Upper lobe of right lung (tissue), 1 donor: ENCODE data around the gene IFNA2. TPM values are rescaled to one million over a fixed set of nuclear protein-coding genes. Genes with fewer than 3 reads are reported as not detected.

Experiments used
- ATAC-seq: fragments of 200-7000 bp; cut with Tn5 transposase; one replicate; pipeline ENCODE4 v1.9.1; 2020; ENCODE audit warnings: mild to moderate bottlenecking, moderate library complexity
- DNase-seq: peaks from one replicate; pipeline ENCODE4 v3.0.0-alpha.2; 2020
- H3K27ac ChIP-seq: fragments of 200-600 bp; one replicate; pipeline ENCODE4 v1.8.0; 2022
- H3K27me3 ChIP-seq: fragments of 200-600 bp; one replicate; pipeline ENCODE4 v1.8.0; 2022; ENCODE audit warnings: mild to moderate bottlenecking
- H3K36me3 ChIP-seq: fragments of 200-600 bp; one replicate; pipeline ENCODE4 v1.8.0; 2022
- H3K4me1 ChIP-seq: fragments of 200-600 bp; one replicate; pipeline ENCODE4 v1.8.0; 2022
- H3K4me3 ChIP-seq: fragments of 200-600 bp; one replicate; pipeline ENCODE4 v1.8.0; 2022; ENCODE audit warnings: mild to moderate bottlenecking
- H3K9me3 ChIP-seq: fragments of 200-600 bp; one replicate; pipeline ENCODE4 v1.8.0; 2022
- CTCF ChIP-seq: fragments of 200-600 bp; IDR thresholded peaks from one replicate; pipeline ENCODE4 v1.8.0; 2022; ENCODE audit warnings: antibody characterized with exemption
- intact Hi-C: fragments of 100-400 bp; cut with DNase I; formaldehyde crosslinking; loops from one replicate; pipeline ENCODE4 v1.11.0; 2022
- total RNA-seq: library from RNA; stranded (reverse); fragmentation: NEBNext Ultra II Directional; extraction: Animal tissue kit (Norgen Biotek cat#: 25700); gene quantifications from one replicate; pipeline ENCODE4 v1.2.1, GENCODE V29; 2021
- donor health status: DM: no; HTN: yes; CAD: no; lungs with severe emphysema.

IFNA2 gene
- total RNA-seq, 1 donor from 2014 or later = not detected

GRCh38 chr9:21408817-21409216, 23.6 kb upstream of the IFNA2 start, which contains the start of gene IFNA8:
IFNA8 (plus strand) TSS chr9:21409117; CDS start chr9:21409177, 60 bp downstream.
- intact Hi-C loops = no loop called here
- H3K9me3 ChIP-seq = no peaks in the 10 kb centered on the region
- no peak for TF ChIP-seq CTCF

GRCh38 chr9:21404146-21404545, 18.9 kb upstream of the IFNA2 start:
- H3K4me1 ChIP-seq = peaks cover 9% of the 10 kb centered on the region
- intact Hi-C loops = no loop called here
- DNase-seq (no peak), ATAC-seq (no peak)
- H3K9me3 ChIP-seq = no peaks in the 10 kb centered on the region
- H3K27me3 ChIP-seq = peaks cover 41% of the 10 kb centered on the region
- no peaks in the 10 kb centered on the region for H3K36me3 ChIP-seq
- no peak for TF ChIP-seq CTCF
- no peak overlapping the region for H3K4me3 ChIP-seq
- no peak overlapping the region for H3K27ac ChIP-seq

More at GRCh38 chr9:21408817-21409216, 23.6 kb upstream of the IFNA2 start, which contains the start of gene IFNA8:
- Histone ChIP-seq H3K4me1 (no peaks in the 10 kb centered on the region), H3K4me3 (no peak within 1 kb of the TSS), H3K27me3 (peaks cover 12% of the 10 kb centered on the region), H3K27ac (no peak within 1 kb of the TSS), H3K36me3 (no peaks in the 10 kb centered on the region)
- DNase-seq (no peak), ATAC-seq (no peak)

- H3K27me3 ChIP-seq = peaks cover 41% of the 10 kb centered on the region
These were observed 17.4 kb upstream of the IFNA2 start for GRCh38 chr9:21402386-21403251.

GRCh38 chr9:21399956-21400355, 14.8 kb upstream of the IFNA2 start:
- H3K27me3 ChIP-seq = peaks cover 57% of the 10 kb centered on the region
- no peak for TF ChIP-seq CTCF
- no peak for DNase-seq

More at GRCh38 chr9:21402386-21403251, 17.4 kb upstream of the IFNA2 start:
- ATAC-seq = peak; percentile 49
- no peaks in the 10 kb centered on the region for H3K36me3 ChIP-seq
- peaks cover 9% of the 10 kb centered on the region for H3K4me1 ChIP-seq
- H3K9me3 ChIP-seq = no peaks in the 10 kb centered on the region
- no peak overlapping the region for H3K27ac ChIP-seq
- DNase-seq = no peak
- no peak for TF ChIP-seq CTCF
- H3K4me3 ChIP-seq = peak overlapping the region; percentile 23
- intact Hi-C loops = no loop called here

GRCh38 chr9:21398955-21399489, 13.8 kb upstream of the IFNA2 start:
- ATAC-seq (no peak), DNase-seq (no peak)
- no peak overlapping the region for H3K27ac ChIP-seq
- peaks cover 9% of the 10 kb centered on the region for H3K4me1 ChIP-seq
- no peak overlapping the region for H3K4me3 ChIP-seq
- H3K36me3 ChIP-seq = no peaks in the 10 kb centered on the region
- no peak for TF ChIP-seq CTCF
- H3K9me3 ChIP-seq = no peaks in the 10 kb centered on the region
- peaks cover 61% of the 10 kb centered on the region for H3K27me3 ChIP-seq
- intact Hi-C loops = no loop called here

More at GRCh38 chr9:21399956-21400355, 14.8 kb upstream of the IFNA2 start:
- ATAC-seq = no peak
- Histone ChIP-seq H3K36me3 (no peaks in the 10 kb centered on the region), H3K27ac (no peak overlapping the region), H3K4me3 (no peak overlapping the region), H3K9me3 (no peaks in the 10 kb centered on the region), H3K4me1 (peaks cover 9% of the 10 kb centered on the region)
- intact Hi-C loops = no loop called here
